OCI-M1 (cell line): ENCODE data around the gene STUB1.

Source experiments
- DNase-seq: peaks from one replicate; lab custom pipeline; 2025; lab: John Stamatoyannopoulos, UW

Gene STUB1

DNA sequence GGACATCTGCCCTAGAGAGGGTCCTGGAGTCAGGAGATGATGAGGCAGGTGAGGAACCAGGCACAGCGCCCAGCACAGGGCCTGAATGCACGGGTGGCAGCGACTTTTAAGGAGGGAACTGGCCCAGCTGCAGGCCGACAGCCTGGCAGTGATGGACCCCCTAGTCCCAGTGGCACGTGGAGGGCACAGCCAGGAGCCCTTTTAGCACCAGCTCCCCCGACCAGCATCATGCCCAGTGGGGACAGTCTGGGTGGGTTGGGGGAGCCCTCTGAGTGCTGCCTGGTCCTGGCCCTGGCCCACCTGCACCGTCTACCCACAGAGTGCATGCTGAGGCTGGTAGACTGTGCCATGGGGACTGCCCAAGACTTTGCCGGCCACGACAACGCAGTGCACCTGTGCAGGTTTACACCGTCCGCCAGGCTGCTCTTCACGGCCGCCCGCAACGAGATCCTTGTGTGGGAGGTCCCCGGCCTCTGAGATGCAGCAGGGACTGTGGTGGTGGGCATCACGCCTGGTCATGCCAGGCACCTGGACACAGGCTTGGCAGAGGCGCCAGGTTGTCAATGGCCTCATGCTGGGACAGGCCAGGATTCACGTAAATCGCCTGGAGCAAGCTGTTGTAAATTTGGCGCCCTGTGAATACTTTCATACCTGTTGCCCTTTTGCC, 13.0 kb upstream of the STUB1 start:
- DNase-seq: no peak

DNA sequence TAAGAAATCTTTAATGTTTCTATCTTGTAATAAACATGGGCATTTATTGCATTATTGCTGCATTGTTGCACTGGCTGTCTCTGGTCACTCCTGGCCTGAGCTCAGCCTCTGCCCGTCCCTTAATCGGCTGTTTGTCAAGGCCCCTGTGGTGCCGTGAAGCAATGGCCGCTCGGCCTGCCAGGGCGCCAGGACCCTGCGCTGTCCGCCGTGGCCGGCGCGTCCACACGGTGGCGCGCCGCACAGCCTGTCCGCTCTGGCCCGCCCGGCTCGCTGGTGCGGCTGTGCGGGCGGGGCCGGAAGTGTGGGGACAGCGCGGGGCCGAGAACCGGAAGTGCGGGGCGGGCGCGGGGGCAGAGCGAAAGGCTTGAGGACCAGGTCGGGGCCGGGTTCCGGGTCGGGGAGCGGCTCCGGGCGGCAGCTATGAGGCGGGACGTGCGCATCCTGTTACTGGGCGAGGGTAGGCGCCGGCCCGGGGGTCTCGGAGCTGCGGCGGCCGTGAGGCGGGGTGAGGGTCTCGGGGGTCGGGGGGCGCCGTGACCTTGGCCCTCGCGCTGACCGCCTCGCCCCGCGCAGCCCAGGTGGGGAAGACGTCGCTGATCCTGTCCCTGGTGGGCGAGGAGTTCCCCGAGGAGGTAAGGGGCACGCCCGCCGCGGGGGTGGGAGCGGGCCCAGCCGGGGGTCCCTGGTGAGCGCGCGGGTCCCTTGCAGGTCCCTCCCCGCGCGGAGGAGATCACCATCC, 12.3 kb upstream of the STUB1 start, which contains the start of gene RHOT2:
RHOT2 (plus strand) TSS at position 353 of the 739 bp plus-strand sequence; CDS start at position 421, 68 bp downstream.
- peak; percentile 96 for DNase-seq

DNA sequence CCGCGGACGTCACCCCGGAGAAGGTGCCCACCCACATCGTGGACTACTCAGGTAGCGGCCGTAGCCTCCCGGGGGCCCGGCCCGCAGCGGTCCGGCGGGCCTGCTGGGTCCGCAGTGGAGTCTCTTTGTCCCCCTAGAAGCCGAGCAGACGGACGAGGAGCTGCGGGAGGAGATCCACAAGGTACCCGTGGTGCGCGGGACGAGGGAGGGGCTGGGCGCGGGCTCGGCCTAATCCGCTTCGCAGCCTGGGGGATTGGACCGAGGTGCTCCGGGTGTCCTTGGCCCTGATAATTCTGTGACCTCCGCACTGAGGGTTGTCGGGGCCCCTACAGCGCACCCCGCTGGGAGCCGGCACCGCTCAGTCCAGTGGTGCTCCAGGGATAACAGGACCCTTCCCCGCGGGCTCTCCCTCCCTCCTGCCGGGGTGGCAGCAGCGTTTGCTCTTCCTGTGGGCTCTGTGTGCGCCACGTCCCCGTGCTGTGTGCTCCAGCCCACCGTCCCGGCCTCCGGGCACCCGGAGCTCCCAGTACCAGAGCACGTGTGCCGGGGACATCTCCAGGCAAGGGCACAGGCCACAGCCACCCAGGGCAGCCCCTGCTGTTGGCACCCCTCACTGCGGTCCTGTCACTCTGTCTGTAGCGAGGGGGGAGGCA, 11.6 kb upstream of the STUB1 start:
- DNase-seq: peak; percentile 11

DNA sequence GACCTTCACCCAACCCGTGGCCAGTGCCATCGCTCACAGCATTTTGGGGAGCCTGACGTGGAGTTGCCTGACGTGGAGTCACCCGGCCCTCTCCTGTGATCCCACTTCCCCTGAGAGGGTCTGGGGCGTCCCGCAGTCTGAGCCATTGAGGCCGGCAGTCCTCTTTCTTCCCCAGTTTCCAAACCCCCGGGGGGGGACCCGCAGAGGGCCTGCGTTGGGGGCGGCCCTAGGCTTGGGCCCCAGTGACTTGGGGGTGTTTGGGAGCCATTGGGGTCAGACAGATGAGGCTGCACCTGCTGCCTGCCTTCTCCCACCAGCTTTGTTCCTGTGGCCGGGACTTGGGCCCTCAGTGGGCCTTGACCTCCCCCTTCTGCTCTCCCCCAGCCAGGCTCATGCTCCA, 10.5 kb upstream of the STUB1 start:
- no peak for DNase-seq

DNA sequence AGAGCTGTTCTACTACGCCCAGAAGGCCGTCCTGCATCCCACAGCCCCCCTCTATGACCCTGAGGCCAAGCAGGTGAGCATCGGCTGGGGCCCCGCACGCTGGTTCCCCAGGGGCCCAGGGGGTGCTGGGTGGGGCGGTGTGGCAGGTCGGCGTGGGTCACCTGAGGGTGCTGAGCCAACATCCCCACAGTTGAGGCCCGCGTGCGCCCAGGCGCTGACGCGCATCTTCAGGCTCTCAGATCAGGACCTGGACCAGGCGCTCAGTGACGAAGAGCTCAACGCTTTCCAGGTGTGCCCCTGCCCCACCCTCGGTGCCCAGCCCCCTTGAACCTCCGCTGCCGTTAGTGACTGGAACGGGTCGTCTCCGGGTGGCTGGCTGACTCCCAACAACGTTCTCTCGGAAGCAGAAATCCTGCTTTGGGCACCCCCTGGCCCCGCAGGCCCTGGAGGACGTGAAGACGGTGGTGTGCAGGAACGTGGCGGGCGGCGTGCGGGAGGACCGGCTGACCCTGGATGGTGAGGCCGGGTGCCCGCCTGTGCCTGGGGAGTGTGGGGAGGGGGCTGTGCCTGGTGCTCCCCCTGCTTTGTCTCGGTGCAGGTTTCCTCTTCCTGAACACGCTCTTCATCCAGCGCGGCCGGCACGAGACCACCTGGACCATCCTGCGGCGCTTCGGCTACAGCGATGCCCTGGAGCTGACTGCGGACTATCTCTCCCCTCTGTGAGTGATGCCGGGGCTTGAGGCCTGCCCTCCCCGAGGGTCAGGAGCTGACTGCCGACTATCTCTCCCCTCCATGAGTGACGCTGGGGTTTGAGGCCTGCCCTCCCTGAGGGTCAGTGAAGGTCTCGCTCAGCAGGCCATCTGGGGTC, 9.5 kb upstream of the STUB1 start:
- no peak for DNase-seq

DNA sequence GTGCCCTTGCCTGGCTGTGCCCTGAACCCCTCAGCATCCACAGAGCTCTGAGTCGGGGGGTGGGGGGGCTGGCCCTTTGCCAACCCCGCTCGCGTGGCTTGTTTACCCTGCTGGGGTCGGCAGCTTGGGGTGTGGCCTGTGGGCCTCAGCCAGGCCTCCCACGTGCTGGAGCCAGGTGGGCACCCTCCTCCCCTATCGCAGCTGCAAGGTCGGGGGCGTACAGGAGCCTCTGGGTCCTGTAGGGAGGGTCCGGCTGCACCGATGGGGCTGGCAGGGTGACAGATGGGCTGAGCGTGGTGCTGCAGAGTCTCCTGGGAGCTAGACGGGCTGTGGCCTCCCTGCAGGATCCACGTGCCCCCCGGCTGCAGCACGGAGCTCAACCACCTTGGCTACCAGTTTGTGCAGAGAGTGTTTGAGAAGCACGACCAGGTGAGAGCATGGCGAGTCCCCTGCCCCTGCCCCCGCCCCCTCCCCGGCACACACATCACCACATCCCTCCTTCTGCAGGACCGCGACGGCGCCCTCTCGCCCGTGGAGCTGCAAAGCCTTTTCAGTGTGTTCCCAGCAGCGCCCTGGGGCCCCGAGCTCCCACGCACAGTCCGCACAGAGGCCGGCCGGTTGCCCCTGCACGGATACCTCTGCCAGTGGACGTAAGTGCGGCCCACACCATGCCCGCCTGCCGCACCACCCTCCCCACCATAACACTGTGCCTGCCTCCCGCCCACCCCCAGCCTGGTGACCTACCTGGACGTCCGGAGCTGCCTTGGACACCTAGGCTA, 8.7 kb upstream of the STUB1 start:
- no peak for DNase-seq

DNA sequence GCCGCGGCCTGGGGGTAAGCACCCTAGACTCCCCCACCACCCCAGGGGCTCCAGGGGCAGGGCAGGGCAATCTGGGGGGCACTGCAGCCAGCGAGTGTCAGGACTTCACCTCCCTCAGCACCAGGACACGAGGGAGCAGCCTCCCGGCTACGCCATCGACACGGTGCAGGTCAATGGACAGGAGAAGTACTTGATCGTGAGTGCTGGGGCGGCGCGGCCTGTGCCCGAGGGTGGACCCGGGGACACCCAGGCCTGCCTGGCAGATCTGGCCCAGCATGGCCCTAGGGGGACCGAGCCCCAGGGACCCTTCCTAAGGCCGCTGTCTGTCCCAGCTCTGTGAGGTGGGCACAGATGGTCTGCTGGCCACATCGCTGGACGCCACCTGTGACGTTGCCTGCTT, 7.8 kb upstream of the STUB1 start:
- DNase-seq: no peak

DNA sequence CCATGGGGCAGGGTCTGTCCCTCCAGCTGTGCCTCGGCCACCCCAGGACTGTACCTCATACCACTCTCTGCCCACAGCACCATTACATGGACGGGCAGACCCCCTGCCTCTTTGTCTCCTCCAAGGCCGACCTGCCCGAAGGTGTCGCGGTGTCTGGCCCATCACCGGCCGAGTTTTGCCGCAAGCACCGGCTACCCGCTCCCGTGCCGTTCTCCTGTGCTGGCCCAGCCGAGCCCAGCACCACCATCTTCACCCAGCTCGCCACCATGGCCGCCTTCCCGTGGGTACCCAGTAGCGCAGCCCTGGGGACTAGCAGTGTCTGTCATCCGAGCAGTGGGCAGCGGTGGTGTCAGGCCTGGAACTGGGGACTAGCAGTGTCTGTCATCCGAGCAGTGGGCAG, 7.4 kb upstream of the STUB1 start:
- DNase-seq: no peak

DNA sequence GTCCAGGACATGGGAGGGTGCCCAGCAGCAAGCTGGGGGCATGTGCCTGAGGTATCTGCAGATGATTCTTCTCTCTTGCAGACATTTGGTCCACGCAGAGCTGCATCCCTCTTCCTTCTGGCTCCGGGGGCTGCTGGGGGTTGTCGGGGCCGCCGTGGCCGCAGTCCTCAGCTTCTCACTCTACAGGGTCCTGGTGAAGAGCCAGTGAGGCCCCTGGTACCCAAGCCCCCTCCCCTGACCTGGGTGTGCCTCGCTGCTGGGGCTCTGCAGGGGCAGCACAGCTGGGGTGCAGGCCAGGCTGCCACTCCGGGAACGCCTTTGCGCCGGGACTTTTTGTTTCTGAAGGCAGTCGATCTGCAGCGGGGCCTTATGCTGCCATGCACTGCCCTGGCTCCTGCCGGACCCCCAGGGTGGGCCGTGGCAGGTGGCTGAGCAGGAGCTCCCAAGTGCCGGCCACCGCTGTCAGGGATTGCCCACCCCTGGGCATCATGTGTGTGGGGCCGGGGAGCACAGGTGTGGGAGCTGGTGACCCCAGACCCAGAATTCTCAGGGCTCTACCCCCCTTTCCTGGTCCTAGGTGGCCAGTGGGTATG, 6.7 kb upstream of the STUB1 start:
- DNase-seq: no peak

DNA sequence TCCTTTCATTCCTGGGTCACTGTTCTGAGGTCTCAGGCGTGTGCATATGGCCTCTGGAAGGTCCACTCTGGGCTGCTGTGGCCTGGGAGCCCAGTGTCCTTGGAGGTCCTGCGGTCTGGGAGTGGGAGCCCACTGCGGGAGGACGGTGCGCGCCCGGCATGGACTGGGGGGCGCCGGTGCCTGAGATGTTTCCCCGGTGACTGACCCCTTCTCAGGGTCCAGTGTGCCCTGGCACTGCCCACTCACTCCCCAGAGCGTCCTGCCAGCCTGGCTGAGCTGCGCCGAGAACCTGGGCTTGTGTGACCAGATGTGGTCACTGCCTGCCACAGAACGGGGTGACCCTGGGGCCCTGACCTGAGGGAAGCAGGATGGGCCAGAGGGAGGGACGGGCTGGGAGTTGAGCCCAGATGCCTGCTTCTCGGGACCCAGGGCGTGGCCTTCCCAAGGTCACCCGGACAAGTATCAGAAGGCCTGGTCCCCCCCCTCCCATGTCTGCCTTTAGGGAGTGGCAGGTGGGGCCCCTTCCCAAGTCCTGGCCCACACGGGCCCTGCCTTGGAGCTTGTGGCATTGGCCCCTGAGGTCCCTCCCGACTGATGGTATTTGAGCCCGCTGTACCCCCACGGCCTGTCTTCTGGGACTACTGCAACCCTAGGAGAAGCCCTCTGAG, 5.9 kb upstream of the STUB1 start:
- DNase-seq: no peak

DNA sequence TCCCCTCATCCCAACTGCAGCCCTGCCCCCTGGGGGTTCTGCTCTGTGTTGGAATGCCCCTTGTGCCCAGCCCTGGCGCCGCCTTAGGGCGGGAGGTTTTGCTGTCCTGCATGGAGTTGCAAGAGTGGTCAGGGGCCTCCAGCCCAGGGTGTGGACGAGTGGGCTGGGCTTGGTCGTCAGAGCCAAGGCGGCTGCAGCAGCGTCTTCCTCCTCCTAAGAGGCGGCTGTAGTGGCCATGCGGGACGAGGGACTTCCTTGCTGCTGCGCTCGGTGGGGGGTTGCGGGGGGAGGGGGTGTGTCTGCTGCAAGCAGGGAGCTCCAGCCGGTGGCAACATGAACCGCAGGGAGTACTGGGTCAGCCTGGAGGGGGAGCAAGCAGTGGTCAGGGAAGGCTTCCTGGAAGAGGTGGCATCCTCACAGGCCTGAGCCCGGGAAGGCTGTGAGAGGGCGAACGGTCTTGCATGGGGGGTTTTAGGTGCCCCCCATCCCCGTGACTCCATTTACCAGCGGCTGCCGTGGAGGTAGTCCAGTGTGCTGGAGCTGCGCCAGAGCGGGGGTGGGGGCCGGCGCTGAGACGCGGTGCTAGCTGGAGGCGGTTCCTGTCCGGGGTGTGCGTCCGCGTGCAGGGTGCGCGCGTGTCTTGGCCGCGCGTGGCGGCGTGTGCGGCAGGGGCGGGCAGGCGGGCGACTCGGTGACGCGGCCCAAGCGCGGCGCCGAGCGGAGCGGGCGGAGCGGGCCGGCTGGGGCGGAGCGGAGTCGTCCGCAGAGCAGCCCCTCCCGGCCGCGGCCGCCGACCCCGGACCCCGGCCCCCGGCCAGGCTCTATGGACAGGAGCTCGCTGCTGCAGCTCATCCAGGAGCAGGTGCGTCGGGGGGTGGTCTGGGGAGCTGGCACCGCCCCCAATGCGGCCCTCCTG, 5.0 kb upstream of the STUB1 start, which contains the start of gene RHBDL1:
RHBDL1 (plus strand) TSS at position 704 of the 916 bp plus-strand sequence; CDS start at position 824, 120 bp downstream.
- no peak for DNase-seq

DNA sequence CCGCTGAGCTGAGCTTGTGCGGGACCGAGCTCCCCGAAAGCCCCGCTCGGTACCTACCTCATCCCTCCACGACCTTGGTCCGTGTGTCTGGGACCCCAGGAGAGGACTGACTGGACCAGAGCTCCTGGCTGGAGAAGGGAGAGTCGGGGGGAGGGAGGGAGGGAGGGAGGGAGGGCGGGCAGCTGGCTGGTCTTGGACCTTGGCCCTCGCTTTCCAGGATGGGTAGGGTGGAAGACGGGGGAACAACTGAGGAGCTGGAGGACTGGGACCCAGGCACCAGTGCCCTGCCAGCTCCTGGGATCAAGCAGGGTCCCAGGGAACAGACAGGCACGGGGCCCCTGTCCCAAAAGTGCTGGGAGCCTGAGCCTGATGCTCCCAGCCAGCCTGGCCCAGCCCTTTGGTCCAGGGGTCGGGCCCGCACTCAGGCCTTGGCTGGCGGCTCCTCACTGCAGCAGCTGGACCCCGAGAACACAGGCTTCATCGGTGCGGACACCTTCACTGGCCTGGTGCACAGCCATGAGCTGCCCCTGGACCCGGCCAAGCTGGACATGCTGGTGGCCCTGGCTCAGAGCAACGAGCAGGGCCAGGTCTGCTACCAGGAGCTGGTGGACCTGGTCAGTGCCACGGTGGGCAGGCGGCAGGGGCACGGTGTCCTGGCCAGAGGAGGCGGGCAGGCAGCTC, 4.2 kb upstream of the STUB1 start:
- DNase-seq: no peak

DNA sequence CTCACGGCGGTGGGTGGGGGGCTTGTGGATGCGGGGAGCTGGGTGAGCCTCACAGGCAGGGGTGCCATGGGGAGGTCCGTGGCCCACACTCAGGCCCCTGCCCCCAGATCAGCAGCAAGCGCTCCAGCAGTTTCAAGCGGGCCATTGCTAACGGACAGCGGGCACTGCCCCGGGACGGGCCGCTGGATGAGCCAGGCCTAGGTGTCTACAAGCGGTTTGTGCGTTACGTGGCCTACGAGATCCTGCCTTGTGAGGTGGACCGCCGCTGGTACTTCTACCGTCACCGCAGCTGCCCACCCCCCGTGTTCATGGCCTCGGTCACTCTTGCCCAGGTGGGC, 3.7 kb upstream of the STUB1 start:
- DNase-seq: no peak

DNA sequence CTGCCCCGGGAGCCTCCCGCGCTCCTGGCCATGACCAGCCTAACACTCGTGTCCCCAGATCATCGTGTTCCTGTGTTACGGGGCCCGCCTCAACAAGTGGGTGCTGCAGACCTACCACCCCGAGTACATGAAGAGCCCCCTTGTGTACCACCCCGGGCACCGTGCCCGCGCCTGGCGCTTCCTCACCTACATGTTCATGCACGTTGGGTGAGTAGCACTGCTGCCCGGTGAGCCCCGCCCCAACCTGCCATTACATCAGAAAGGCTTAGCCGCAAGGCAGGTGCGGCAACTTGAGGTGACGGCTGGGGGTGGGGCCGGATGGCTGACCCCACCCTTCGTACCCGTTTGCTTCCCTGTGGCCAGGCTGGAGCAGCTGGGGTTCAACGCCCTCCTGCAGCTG, 3.3 kb upstream of the STUB1 start:
- no peak for DNase-seq

DNA sequence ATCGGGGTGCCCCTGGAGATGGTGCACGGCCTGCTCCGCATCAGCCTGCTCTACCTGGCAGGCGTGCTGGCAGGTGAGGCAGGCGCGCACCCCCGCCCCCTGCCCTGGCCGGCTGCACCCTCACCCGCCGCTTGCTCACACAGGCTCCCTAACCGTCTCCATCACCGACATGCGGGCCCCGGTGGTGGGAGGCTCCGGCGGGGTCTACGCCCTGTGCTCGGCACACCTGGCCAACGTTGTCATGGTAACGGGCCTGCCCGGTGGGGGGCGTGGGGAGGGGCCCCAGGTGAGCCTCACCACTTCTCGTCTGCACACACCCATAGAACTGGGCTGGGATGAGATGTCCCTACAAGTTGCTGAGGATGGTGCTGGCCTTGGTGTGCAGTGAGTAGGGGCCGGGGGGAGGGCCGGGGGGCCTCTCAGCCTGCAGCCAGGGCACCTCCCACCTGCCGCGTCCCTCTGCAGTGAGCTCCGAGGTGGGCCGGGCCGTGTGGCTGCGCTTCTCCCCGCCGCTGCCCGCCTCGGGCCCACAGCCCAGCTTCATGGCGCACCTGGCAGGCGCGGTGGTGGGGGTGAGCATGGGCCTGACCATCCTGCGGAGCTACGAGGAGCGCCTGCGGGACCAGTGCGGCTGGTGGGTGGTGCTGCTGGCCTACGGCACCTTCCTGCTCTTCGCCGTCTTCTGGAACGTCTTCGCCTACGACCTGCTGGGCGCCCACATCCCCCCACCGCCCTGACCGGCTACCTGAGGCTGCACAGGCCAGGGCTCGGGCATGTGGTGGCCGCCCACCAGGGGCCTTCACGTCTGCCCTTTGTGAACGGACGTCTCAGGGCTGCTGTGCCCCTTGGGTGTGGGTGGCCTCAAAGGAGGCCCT, 2.7 kb upstream of the STUB1 start:
- no peak for DNase-seq

DNA sequence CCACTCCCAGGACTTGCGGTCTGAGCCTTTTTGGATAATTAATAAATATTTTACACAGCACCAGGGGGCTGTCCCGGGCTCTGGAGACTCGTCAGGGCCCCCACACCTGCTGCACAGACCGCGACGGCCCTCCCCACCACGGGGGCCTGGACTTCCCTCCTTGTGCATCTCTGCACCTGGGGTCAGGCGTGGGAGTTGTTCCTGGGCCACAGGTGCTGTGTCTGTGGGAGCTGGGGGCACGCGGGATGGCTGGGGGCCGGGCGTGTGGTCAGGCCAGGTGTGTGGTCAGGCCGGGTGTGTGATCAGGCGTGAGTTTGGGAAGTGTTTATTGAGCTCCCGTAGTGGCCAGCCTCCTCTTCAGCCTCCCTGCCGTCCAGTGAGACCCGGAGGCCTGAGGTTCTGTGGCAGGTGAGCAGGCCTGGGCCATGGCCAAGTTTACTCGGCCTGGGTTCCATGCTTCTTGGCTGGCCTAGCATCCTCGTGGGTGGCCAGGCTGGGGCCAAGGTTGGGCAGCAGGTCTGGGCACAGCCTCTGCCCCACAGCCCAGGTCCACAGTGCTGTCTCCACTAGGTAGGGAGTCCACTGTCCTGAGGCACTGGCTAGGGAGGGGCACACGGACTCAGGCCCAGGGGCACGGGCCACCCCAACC, 1.9 kb upstream of the STUB1 start:
- DNase-seq: no peak
